Astrocyte of the spinal cord (primary cell): ENCODE data around the gene NBL1.
A peak's percentile ranks its signal among the peaks of the same experiment; 100 is the strongest.

Experiments used
- DNase-seq: peaks from one replicate; pipeline ENCODE4 v3.0.0; 2011; ENCODE audit warnings: low read depth, low spot score
- H3K4me3 ChIP-seq: 2 replicates; pipeline ENCODE4 v1.5.1; 2011; ENCODE audit warnings: low read depth, mild to moderate bottlenecking, low read length, moderate library complexity
- in situ Hi-C: cut with HindIII; loops from 2 replicates; pipeline ENCODE4 v1.10.0; 2017; ENCODE audit warnings: low sequenced_read_pairs
- TF ChIP-seq, protein P1 (sequence below): IDR thresholded peaks from 2 replicates; pipeline ENCODE4 v1.5.1; 2012; ENCODE audit warnings: low read depth, mild to moderate bottlenecking, low read length, inconsistent platforms

The NBL1 gene

DNA sequence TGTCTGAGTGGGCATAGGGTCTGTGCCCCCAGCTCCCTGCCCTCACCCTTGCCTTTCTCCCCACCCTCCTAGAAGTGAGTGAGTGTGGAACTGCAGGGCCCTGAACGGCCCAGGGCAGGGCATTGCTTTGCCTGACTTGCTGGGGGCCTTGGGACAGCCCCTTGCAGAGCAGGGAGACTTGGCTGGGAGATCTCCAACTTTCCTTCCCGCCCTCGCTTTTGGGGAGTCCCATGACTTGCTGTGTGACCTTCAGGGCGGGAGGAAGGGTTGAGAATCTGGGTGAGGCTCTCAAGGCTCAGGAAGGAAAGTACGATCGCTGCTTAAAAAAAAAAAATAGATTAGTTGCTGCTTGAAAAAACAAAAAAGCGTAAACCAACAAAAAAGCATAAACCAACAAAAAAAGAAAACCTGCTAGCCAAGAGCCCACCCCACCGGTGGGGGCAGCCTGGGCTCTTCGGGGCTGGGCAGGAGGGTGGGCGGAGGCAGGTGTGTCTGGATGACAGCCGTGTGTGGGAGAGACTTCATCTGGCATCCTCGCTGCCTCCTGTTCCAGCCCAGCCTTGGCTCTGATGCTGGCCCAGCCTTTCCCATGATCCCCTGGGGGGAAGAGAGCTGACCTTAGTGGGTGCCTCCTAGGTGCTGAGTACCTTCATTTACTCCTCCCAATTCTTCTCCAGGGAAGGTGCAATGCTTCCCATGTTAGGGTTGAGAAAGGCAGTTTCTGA is 6.5 kb downstream of the NBL1 start:
- no peak for DNase-seq
- in situ Hi-C loops, result no loop called here
- TF ChIP-seq, protein P1, sequence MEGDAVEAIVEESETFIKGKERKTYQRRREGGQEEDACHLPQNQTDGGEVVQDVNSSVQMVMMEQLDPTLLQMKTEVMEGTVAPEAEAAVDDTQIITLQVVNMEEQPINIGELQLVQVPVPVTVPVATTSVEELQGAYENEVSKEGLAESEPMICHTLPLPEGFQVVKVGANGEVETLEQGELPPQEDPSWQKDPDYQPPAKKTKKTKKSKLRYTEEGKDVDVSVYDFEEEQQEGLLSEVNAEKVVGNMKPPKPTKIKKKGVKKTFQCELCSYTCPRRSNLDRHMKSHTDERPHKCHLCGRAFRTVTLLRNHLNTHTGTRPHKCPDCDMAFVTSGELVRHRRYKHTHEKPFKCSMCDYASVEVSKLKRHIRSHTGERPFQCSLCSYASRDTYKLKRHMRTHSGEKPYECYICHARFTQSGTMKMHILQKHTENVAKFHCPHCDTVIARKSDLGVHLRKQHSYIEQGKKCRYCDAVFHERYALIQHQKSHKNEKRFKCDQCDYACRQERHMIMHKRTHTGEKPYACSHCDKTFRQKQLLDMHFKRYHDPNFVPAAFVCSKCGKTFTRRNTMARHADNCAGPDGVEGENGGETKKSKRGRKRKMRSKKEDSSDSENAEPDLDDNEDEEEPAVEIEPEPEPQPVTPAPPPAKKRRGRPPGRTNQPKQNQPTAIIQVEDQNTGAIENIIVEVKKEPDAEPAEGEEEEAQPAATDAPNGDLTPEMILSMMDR, result no peak
- no peak overlapping the region for H3K4me3 ChIP-seq

DNA sequence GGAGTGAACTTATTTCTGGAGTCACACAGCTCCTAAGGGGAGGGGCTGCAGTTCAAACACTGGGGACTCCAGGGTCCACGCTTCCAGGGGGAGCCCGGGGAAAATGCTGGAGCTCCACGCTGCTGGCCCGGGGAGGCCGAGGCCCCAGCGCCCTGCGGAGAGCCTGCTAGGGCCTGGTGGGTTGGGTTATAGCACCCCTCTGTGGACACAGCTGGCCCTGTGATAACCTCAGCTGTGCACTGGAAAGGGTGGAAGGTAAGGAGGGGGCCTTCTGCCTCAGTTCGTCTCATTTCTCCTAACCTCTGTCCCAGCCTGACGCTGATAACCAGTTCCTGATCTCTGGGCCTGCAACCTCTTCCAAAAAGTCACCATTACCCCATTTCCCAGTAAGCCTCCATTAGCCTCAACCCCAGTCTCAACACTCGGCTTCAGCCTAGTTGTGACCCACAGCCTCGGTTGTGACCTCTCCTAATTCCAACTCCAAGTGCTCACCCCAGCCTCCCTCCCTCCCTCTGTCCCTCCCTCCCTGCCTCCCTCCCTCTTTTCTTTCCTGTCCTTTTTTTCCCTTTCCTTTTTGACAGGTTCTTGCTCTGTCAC is 7.1 kb downstream of the NBL1 start:
- TF ChIP-seq, protein P1, result peak; percentile 76
- DNase-seq, result peak; percentile 43
- no peak overlapping the region for H3K4me3 ChIP-seq
- in situ Hi-C loops, result no loop called here

DNA sequence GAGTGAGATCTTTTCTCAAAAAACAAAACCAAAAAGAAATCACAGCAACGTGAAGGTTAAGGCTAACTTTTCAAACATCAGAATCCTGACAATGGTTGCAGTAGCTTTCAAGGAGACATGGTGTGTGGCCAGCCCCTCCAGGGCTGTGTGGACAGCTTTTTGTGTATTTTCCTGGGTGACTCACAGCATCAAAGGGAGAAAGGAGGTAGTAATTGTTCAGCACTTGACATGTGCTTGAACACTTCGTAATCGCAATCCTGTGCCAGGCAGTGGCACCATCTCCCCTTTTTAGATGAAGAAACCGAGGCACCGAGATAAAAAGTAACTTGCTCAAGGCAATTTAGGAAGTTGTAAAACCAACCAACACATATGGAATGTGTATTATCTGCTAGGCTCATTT is 10.3 kb downstream of the NBL1 start:
- no peak overlapping the region for H3K4me3 ChIP-seq
- in situ Hi-C loops, result no loop called here
- no peak for DNase-seq
- TF ChIP-seq, protein P1, result no peak

DNA sequence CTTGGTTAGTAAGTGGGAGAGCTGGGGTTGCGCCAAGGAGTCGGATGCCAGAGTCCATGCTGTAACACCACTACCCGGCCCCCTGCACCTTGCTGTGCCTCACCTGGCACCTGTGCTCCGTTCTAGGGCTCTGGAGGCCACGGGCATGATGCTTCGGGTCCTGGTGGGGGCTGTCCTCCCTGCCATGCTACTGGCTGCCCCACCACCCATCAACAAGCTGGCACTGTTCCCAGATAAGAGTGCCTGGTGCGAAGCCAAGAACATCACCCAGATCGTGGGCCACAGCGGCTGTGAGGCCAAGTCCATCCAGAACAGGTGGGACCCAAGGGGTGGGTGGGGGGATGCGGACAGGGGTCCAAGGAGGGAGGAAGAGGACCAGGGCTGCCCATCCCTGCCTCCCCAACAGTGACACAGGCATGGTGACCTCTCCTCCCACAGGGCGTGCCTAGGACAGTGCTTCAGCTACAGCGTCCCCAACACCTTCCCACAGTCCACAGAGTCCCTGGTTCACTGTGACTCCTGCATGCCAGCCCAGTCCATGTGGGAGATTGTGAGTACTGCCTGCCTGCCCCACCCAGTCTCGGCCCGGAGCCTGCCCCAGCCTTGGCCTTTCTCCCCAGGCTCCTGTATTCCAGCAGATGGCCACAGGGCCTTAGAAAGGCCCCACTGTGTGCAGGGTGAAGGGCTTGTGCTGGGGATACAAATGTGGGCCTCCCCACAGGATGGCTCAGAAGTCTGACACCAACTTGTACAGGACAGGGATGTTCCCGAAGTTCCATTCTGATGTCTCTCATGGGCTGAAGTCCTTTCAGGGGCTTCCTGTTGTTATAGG is 11.0 kb downstream of the NBL1 start:
- H3K4me3 ChIP-seq, result no peak overlapping the region
- DNase-seq, result no peak
- in situ Hi-C loops, result no loop called here
- TF ChIP-seq, protein P1, result no peak

DNA sequence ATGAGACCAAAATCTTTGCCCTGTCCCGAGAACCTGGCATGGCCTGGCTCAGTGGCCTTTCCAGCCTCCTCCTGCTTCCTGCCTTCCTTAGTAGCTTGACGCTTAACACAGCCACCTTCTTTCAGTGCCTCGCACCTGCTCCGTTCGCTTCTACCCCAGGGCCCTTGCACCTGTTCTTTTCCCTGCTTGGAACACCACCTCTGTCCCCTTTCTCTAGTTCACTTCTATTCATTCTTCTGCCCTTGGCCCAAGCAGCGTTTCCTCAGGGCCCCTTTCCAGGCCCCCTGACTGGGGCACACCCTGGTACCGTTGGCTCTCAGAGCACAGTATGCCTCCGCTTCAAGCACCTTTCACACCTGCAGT is 11.6 kb downstream of the NBL1 start:
- TF ChIP-seq, protein P1, result no peak
- H3K4me3 ChIP-seq, result no peak overlapping the region
- in situ Hi-C loops, result no loop called here
- no peak for DNase-seq

DNA sequence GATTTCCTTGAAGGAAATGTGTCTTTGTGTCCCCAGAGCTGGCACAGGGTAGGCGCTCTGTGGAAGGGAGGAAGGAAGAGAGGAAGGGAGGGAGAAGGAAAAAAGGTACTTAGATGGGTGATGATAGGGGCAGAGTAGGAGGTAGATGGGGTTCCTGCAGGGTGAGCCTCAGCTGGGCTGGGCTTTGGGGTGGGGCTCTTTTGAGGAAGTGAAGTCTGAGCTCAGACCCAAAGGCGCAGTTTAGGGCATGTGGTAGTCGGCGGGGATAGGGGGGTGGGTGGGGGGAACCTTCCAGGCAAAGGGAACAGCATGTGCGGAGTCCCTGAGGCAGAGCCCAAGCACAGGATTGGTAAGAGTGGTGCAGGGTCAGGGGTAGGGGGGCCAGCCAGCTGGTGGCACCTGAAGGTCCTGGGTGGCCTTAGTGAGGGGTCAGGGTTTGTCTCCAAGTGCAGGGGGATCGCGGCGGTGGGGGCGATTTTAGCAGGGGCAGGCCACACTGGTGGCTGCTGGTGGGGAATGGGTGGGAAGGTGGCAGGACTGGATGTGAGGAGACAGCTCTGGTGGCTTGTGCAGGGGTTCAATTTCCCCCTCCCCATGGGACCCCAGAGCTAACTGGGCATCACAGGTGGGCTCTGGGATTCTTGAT is 12.1 kb downstream of the NBL1 start:
- TF ChIP-seq, protein P1, result no peak
- no peak overlapping the region for H3K4me3 ChIP-seq
- in situ Hi-C loops, result no loop called here
- no peak for DNase-seq
